ENCODE measurements around the gene ASTN2.

DNA sequence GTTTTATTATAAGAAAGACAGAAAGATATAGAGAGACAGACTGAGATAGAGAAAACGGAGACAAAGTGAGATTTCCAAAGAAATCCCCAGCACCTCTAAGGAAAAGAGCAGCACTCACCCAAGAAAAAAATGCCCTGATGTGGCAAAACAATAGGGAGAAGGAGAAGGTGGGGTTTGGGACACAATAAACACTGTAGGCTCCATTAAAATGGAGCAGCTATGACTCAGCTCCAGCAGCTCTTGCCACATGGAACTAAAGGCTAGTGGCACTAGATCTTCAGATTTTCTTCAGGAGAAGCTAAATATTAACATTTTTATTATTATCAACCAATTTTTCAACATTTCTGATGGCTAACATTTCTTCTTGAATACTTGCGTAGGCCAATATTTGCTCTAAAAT lies 406.0 kb downstream of the ASTN2 start:
- no peak for TF ChIP-seq CTCF (IDR thresholded peaks at IDR 0.05; ENCODE audit: poor library complexity, severe bottlenecking)
- TF ChIP-seq EZH2 (IDR thresholded peaks at IDR 0.05; ENCODE audit: borderline replicate concordance, insufficient read depth, low read length, poor library complexity, severe bottlenecking), result no peak
- TF ChIP-seq MXI1 (conservative IDR thresholded peaks at IDR 0.05; ENCODE audit: poor library complexity, severe bottlenecking), result no peak
- no peak for TF ChIP-seq RAD21 (conservative IDR thresholded peaks at IDR 0.05)
- TF ChIP-seq EP300 (conservative IDR thresholded peaks at IDR 0.05; ENCODE audit: poor library complexity, severe bottlenecking), result no peak
- no peak for TF ChIP-seq REST (IDR thresholded peaks at IDR 0.05; ENCODE audit: borderline replicate concordance)
- TF ChIP-seq POLR2AphosphoS5 (IDR thresholded peaks at IDR 0.05), result no peak
- no peak for TF ChIP-seq TAF1 (IDR thresholded peaks at IDR 0.05; ENCODE audit: low read depth)
- no peak for TF ChIP-seq SMC3 (conservative IDR thresholded peaks at IDR 0.05; ENCODE audit: poor library complexity)
